ENCODE measurements around the gene CRYAA.
"Not testable (repeated sequence)": the region's sequence is repeated elsewhere in the genome, so short reads cannot be mapped to it uniquely, and the experiment has no call there.

The CRYAA gene

GRCh38 chr21:43177043-43177906 lies 8.5 kb downstream of the CRYAA start:
- DNase-seq (ENCODE audit: low read depth in 2 of 3, low spot score in 2 of 3), result not testable (repeated sequence)

GRCh38 chr21:43178175-43178826 lies 9.5 kb downstream of the CRYAA start:
- DNase-seq (ENCODE audit: low read depth in 2 of 3, low spot score in 2 of 3), result not testable (repeated sequence)

- DNase-seq (ENCODE audit: low read depth in 2 of 3, low spot score in 2 of 3), result not testable (repeated sequence)
Measured at GRCh38 chr21:43181033-43181432, 12.2 kb downstream of the CRYAA start.

- not testable (repeated sequence) for DNase-seq (ENCODE audit: low read depth in 2 of 3, low spot score in 2 of 3)
Measured at GRCh38 chr21:43187268-43187667, 18.5 kb downstream of the CRYAA start.

- DNase-seq (ENCODE audit: low read depth in 2 of 3, low spot score in 2 of 3), result no peak
Measured at GRCh38 chr21:43187715-43188114, 18.9 kb downstream of the CRYAA start.

- no peak for DNase-seq (ENCODE audit: low read depth in 2 of 3, low spot score in 2 of 3)
Measured at GRCh38 chr21:43188181-43188580, 19.4 kb downstream of the CRYAA start.

- no peak for DNase-seq (ENCODE audit: low read depth in 2 of 3, low spot score in 2 of 3)
Measured at GRCh38 chr21:43188592-43189210, 19.9 kb downstream of the CRYAA start.

GRCh38 chr21:43189936-43190335 lies 21.1 kb downstream of the CRYAA start:
- no peak for DNase-seq (ENCODE audit: low read depth in 2 of 3, low spot score in 2 of 3)

GRCh38 chr21:43190544-43190943 lies 21.7 kb downstream of the CRYAA start:
- no peak for DNase-seq (ENCODE audit: low read depth in 2 of 3, low spot score in 2 of 3)

GRCh38 chr21:43190951-43191350 lies 22.1 kb downstream of the CRYAA start:
- no peak for DNase-seq (ENCODE audit: low read depth in 2 of 3, low spot score in 2 of 3)

- no peak for DNase-seq (ENCODE audit: low read depth in 2 of 3, low spot score in 2 of 3)
Measured at GRCh38 chr21:43191521-43191920, 22.7 kb downstream of the CRYAA start.

GRCh38 chr21:43191971-43192370 lies 23.2 kb downstream of the CRYAA start:
- DNase-seq (ENCODE audit: low read depth in 2 of 3, low spot score in 2 of 3), result no peak

GRCh38 chr21:43192501-43193081 lies 23.8 kb downstream of the CRYAA start:
- no peak for DNase-seq (ENCODE audit: low read depth in 2 of 3, low spot score in 2 of 3)

GRCh38 chr21:43193088-43193650 lies 24.4 kb downstream of the CRYAA start:
- DNase-seq (ENCODE audit: low read depth in 2 of 3, low spot score in 2 of 3), result no peak

GRCh38 chr21:43193651-43194302 lies 25.0 kb downstream of the CRYAA start:
- DNase-seq (ENCODE audit: low read depth in 2 of 3, low spot score in 2 of 3), result no peak

GRCh38 chr21:43194303-43195120 lies 25.7 kb downstream of the CRYAA start:
- DNase-seq (ENCODE audit: low read depth in 2 of 3, low spot score in 2 of 3), result no peak

GRCh38 chr21:43195121-43196021 lies 26.6 kb downstream of the CRYAA start:
- no peak for DNase-seq (ENCODE audit: low read depth in 2 of 3, low spot score in 2 of 3)

- DNase-seq (ENCODE audit: low read depth in 2 of 3, low spot score in 2 of 3), result no peak
Measured at GRCh38 chr21:43196826-43197225, 28.0 kb downstream of the CRYAA start.

GRCh38 chr21:43198376-43198775 lies 29.6 kb downstream of the CRYAA start:
- DNase-seq (ENCODE audit: low read depth in 2 of 3, low spot score in 2 of 3), result no peak
